Measurements from ENCODE around the gene LCT. TPM values are rescaled to one million over a fixed set of nuclear protein-coding genes. Genes with fewer than 3 reads are reported as not detected.
"Not testable (repeated sequence)": the region's sequence is repeated elsewhere in the genome, so short reads cannot be mapped to it uniquely, and the experiment has no call there.

The LCT gene
- polyA plus RNA-seq (2013, experiment 1 of 2) = not detected
- polyA plus RNA-seq (2013, experiment 2 of 2) = not detected

DNA sequence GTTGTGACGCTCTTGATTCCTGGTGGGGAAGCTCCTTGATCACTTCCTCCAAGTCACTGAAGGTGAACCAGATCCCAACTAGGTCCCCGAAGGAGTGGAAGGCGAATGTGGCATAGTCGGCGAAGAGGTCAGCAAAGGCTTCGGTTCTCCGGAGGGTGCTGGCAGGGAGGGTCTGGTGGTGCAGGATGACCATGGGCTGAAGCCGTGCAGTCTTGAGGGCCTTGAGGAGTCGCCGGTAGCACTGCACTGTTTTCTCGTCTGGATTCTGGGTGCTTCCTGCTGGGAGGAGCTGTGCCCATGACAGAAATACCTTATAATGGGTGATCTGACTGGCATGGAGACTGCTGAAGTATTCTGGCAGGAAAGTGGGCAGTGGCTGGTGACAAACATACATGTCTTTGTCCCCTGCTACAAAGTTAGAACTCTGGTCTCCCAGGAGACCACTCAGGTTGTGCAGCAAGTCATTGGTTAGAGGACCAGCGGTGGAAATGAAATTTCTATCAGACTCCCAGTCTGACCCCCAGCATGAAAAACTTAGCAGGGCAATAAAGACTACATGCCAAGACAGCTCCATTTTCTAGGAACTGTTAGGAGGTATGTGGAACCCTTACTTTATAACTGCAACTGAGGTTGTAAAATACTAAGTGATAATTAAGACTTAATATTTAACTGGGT lies at the start of gene LCT:
TSS of gene LCT (minus strand) at position 589 of the 675 bp plus-strand sequence. CDS start at position 574, 15 bp downstream.
- 89 to 93% methylated on average over 5 to 10 of the region's 12 CpGs for WGBS, 2 experiments (ENCODE audit: insufficient coverage in 2 of 2)
- H3K4me3 ChIP-seq (ENCODE audit: extremely low read depth, insufficient read depth, low read length, poor library complexity, severe bottlenecking) = no peak within 1 kb of the TSS
- no peak within 1 kb of the TSS for H3K27ac ChIP-seq (ENCODE audit: low read depth, low read length, severe bottlenecking)
- peaks cover 11% of the 10 kb centered on the region for H3K36me3 ChIP-seq (ENCODE audit: control insufficient read depth, insufficient read depth, low read length)
- no peaks in the 10 kb centered on the region for H3K4me1 ChIP-seq (ENCODE audit: control insufficient read depth, insufficient read depth, low read length, poor library complexity, severe bottlenecking)
- H3K9me3 ChIP-seq (ENCODE audit: control insufficient read depth, low read length) = no peaks in the 10 kb centered on the region

DNA sequence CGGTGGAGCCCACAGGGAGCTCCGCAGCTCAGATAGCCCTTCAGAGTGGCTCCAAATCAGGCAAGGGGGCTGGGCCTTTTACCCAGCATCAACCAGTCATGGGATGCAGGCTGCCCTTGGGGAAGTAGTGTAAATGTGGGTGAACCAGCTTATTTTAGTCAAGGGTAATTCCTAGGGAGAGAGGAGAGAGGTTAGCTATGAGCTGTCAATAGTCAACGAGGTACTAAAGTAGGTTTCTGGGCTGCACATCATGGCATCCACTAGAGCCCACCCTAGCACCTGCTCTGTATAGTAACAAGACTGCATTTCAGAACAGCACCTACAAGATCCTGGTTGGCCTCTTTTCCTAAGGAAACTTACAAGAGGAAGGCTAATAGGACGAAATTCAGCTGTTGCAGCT lies 48.7 kb upstream of the LCT start:
- Histone ChIP-seq H3K4me3 (ENCODE audit: extremely low read depth, insufficient read depth, low read length, poor library complexity, severe bottlenecking) (no peak overlapping the region), H3K4me1 (ENCODE audit: control insufficient read depth, insufficient read depth, low read length, poor library complexity, severe bottlenecking) (no peaks in the 10 kb centered on the region), H3K9me3 (ENCODE audit: control insufficient read depth, low read length) (no peaks in the 10 kb centered on the region), H3K36me3 (ENCODE audit: control insufficient read depth, insufficient read depth, low read length) (no peaks in the 10 kb centered on the region), H3K27ac (ENCODE audit: low read depth, low read length, severe bottlenecking) (no peak overlapping the region)
- WGBS, 2 experiments (ENCODE audit: insufficient coverage in 2 of 2) = 87% methylated on average over 3 of the region's 4 CpGs; no CpG with 5 or more reads in 1 of the 2 experiments

DNA sequence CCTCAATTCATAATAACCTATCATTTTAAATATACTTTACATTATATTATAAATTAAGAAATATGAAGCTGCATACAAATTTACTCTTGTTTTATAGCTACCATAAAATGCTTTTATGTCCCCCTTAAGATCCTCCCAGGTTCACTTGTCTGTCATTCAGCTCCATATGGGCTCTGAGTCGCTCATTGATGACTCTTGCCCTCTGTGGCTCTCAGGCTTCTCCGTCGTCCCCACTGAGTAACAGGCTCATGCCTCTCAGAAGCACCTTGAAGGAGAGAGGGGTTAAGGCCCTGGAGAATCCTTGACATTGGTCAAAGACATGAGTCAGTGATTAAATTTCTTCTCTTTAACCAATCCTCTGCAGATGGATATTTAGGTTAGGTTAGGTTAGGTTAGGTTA lies 45.4 kb upstream of the LCT start:
- Histone ChIP-seq H3K4me3 (ENCODE audit: extremely low read depth, insufficient read depth, low read length, poor library complexity, severe bottlenecking) (no peak overlapping the region), H3K27ac (ENCODE audit: low read depth, low read length, severe bottlenecking) (no peak overlapping the region), H3K36me3 (ENCODE audit: control insufficient read depth, insufficient read depth, low read length) (no peaks in the 10 kb centered on the region), H3K4me1 (ENCODE audit: control insufficient read depth, insufficient read depth, low read length, poor library complexity, severe bottlenecking) (no peaks in the 10 kb centered on the region), H3K9me3 (ENCODE audit: control insufficient read depth, low read length) (no peaks in the 10 kb centered on the region)
- 67 to 100% methylated on average over 1 of the region's 3 CpGs for WGBS, 2 experiments (ENCODE audit: insufficient coverage in 2 of 2)

DNA sequence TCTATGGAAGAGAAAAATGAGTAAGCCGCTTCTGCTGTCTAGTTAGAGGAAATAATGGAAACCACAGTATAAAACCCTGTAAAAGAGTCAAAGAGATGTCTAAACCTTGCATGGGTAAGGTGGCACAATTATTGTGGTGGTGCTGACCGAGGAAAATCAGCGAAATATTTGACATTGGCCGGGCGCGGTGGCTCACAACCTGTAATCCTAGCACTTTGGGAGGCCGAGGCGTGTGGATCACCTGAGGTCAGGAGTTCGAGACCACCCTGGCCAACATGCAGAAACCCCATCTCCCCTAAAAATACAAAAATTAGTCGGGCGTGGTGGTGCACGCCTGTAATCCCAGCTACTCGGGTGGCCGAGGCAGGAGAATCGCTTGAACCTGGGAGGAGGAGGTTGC lies 39.8 kb upstream of the LCT start:
- not testable (repeated sequence) for H3K9me3 ChIP-seq (ENCODE audit: control insufficient read depth, low read length); H3K27ac ChIP-seq (ENCODE audit: low read depth, low read length, severe bottlenecking); H3K4me1 ChIP-seq (ENCODE audit: control insufficient read depth, insufficient read depth, low read length, poor library complexity, severe bottlenecking)
- peak overlapping the region; percentile 75 for H3K4me3 ChIP-seq (ENCODE audit: extremely low read depth, insufficient read depth, low read length, poor library complexity, severe bottlenecking)
- H3K36me3 ChIP-seq (ENCODE audit: control insufficient read depth, insufficient read depth, low read length) = peaks cover 23% of the 10 kb centered on the region
- WGBS, 2 experiments (ENCODE audit: insufficient coverage in 2 of 2) = 67 to 88% methylated on average over 3 to 10 of the region's 15 CpGs

DNA sequence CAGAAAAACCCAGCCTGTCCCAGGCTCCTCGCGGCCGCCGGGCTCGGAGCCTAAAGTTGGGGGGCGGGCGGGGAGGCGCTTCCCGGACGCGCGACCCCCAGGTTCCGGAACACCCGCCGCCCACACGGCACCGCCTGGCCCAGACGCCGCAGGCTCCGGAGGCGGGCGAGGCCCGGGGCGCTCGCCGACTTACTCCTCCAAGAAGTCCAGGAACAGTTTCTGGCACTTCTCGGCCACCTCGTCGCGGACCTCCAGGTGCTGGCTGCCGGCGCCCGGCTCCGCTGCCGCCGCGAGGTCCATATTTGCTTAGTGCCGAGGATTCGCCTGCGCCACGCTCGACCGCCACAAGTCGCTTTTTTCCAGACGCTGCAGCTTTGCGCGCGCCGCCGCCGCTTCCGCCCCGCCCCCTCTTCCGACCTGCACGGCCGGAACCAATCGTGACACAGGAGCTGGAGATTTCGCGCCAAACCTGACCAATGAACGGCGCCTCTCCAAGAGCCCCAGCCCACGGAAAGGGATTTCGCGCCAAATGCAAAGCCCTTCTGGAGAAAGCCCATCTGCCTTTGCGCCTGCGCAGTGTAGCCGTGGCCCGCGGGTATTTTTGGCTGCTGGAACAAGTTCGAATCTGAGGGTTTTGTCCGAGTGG lies 39.2 kb upstream of the LCT start, which contains the start of gene MCM6:
TSS of gene MCM6 (minus strand) at position 378 of the 646 bp plus-strand sequence. CDS start at position 300, 78 bp downstream.
- WGBS, 2 experiments (ENCODE audit: insufficient coverage in 2 of 2) = 0% methylated on average over 58 to 64 of the region's 71 CpGs
- no peaks in the 10 kb centered on the region for H3K9me3 ChIP-seq (ENCODE audit: control insufficient read depth, low read length)
- H3K4me1 ChIP-seq (ENCODE audit: control insufficient read depth, insufficient read depth, low read length, poor library complexity, severe bottlenecking) = peaks cover 6% of the 10 kb centered on the region
- H3K36me3 ChIP-seq (ENCODE audit: control insufficient read depth, insufficient read depth, low read length) = peaks cover 29% of the 10 kb centered on the region
- peak within 1 kb of the TSS; percentile 75 for H3K4me3 ChIP-seq (ENCODE audit: extremely low read depth, insufficient read depth, low read length, poor library complexity, severe bottlenecking)
- H3K27ac ChIP-seq (ENCODE audit: low read depth, low read length, severe bottlenecking) = peak within 1 kb of the TSS; percentile 75

DNA sequence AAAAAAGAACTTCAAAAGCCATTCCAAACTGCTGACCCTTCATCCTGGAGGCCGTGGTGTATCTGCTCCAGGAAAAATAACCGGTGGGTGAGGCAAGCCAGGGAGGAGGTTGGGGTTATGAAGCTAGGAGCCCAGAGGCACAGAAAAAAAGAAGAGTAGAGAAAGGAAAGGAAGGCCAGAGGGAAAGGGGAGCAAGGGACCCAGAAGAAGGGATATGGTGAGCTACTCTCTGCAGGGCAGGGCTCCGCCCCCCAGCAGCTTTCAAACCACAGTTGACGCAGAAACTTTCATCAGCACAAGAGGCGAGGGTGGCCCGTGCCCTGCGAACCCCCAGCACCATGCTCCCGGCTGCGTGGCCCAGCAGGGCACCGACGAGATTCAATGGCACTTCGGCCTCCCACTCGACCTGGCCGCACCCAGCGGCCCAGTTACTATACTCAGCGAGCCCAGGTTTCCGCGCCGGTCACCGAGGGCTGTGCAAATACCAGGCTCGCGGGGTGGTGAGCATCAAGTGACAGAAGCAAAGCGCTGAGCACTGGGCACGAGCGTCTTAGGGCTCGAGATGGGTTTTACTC lies 38.6 kb upstream of the LCT start:
- Histone ChIP-seq H3K36me3 (ENCODE audit: control insufficient read depth, insufficient read depth, low read length) (peaks cover 35% of the 10 kb centered on the region), H3K4me3 (ENCODE audit: extremely low read depth, insufficient read depth, low read length, poor library complexity, severe bottlenecking) (peak overlapping the region; percentile 75), H3K27ac (ENCODE audit: low read depth, low read length, severe bottlenecking) (peak overlapping the region; percentile 75), H3K4me1 (ENCODE audit: control insufficient read depth, insufficient read depth, low read length, poor library complexity, severe bottlenecking) (peaks cover 6% of the 10 kb centered on the region), H3K9me3 (ENCODE audit: control insufficient read depth, low read length) (no peaks in the 10 kb centered on the region)
- 0 to 1% methylated on average over 20 to 24 of the region's 26 CpGs for WGBS, 2 experiments (ENCODE audit: insufficient coverage in 2 of 2)

DNA sequence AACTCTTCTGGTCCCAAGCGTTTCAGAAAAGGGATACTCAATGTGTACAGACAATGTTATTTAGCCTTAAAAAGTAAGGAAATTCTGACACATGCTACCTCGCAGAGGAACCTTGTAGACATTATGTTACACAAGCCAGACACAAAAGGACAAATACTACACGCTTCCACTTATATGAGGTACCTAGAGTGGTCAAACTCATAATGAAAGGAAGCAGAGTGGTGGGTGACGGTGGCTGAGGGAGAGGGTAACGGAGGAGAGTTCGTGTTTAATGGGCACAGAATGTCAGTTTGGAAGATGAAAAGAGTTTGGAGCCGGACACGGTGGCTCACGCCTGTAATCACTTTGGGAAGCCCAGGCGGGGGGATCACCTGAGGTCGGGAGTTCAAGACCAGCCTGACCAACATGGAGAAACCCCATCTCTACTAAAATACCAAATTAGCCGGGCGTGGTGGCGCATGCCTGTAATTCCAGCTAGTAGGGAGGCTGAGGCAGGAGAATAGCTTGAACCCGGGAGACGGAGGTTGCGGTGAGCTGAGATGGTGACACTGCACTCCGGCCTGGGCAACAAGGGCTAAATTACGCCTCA lies 37.9 kb upstream of the LCT start:
- Histone ChIP-seq H3K27ac (ENCODE audit: low read depth, low read length, severe bottlenecking) (no peak overlapping the region), H3K4me1 (ENCODE audit: control insufficient read depth, insufficient read depth, low read length, poor library complexity, severe bottlenecking) (peaks cover 6% of the 10 kb centered on the region), H3K36me3 (ENCODE audit: control insufficient read depth, insufficient read depth, low read length) (peaks cover 42% of the 10 kb centered on the region), H3K4me3 (ENCODE audit: extremely low read depth, insufficient read depth, low read length, poor library complexity, severe bottlenecking) (peak overlapping the region; percentile 75), H3K9me3 (ENCODE audit: control insufficient read depth, low read length) (no peaks in the 10 kb centered on the region)
- WGBS, 2 experiments (ENCODE audit: insufficient coverage in 2 of 2) = 75 to 86% methylated on average over 8 to 13 of the region's 19 CpGs

DNA sequence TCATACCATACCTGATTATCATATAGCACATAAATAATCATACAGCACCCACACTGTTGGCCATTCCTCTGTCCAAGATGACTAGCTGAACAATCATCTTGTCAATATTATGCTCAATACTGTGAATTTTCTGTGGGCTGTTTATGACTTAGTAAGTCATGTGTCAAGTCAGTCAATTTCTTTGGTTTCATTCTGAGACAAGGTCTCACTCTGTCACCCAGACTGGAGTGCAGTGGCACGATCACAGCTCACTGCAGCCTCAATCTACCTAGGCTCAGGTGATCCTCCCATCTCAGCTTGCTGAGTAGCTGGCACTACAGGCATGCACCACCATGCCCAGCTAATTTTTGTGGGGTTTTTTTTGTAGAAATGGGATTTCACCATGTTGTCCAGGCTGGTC lies 33.6 kb upstream of the LCT start:
- peaks cover 6% of the 10 kb centered on the region for H3K4me1 ChIP-seq (ENCODE audit: control insufficient read depth, insufficient read depth, low read length, poor library complexity, severe bottlenecking)
- H3K27ac ChIP-seq (ENCODE audit: low read depth, low read length, severe bottlenecking) = no peak overlapping the region
- H3K4me3 ChIP-seq (ENCODE audit: extremely low read depth, insufficient read depth, low read length, poor library complexity, severe bottlenecking) = no peak overlapping the region
- H3K36me3 ChIP-seq (ENCODE audit: control insufficient read depth, insufficient read depth, low read length) = peaks cover 77% of the 10 kb centered on the region
- WGBS, 2 experiments (ENCODE audit: insufficient coverage in 2 of 2) = 100% methylated on average over 1 of the region's 1 CpG
- no peaks in the 10 kb centered on the region for H3K9me3 ChIP-seq (ENCODE audit: control insufficient read depth, low read length)

DNA sequence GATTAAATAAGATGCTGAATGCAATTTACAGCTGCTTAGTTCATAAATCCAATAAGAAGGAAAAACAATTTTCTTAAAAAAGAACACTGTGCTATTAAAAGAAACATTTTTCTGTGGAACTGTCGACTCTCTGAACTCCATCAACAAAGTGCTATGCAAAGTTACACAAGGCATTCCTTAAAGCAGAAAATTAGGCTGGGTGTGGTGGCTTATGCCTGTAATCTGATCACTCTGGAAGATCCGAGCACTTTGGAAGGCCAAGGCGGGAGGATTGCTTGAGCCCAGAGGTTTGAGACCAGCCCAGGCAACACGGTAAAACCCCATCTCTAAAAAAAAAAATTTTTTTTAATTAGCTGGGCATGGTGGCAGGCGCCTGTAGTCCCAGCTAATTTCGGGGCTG lies 26.2 kb upstream of the LCT start:
- Histone ChIP-seq H3K9me3 (ENCODE audit: control insufficient read depth, low read length) (no peaks in the 10 kb centered on the region), H3K27ac (ENCODE audit: low read depth, low read length, severe bottlenecking) (no peak overlapping the region), H3K4me3 (ENCODE audit: extremely low read depth, insufficient read depth, low read length, poor library complexity, severe bottlenecking) (no peak overlapping the region), H3K4me1 (ENCODE audit: control insufficient read depth, insufficient read depth, low read length, poor library complexity, severe bottlenecking) (no peaks in the 10 kb centered on the region), H3K36me3 (ENCODE audit: control insufficient read depth, insufficient read depth, low read length) (peaks cover 80% of the 10 kb centered on the region)
- 94% methylated on average over 4 of the region's 6 CpGs; no CpG with 5 or more reads in 1 of the 2 experiments for WGBS, 2 experiments (ENCODE audit: insufficient coverage in 2 of 2)

DNA sequence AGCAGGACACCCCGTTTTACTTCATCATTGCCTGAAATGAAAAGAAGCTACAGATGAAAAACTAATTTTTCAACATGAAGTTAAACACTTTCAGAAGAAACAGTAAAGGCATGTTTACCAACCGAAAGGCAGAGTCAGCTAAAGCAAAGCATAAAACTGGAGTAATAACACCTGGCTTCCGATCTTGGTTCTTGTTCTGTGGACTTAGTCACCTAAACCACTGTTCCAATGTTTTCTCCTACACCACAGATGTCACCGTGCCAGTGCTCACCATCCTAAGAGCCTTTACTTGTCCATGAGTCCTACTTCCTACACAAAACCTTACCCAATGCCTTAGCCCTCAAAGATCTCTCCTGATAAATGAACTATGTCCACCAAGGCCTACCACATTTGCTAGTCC lies 25.7 kb upstream of the LCT start:
- Histone ChIP-seq H3K4me1 (ENCODE audit: control insufficient read depth, insufficient read depth, low read length, poor library complexity, severe bottlenecking) (no peaks in the 10 kb centered on the region), H3K4me3 (ENCODE audit: extremely low read depth, insufficient read depth, low read length, poor library complexity, severe bottlenecking) (no peak overlapping the region), H3K9me3 (ENCODE audit: control insufficient read depth, low read length) (no peaks in the 10 kb centered on the region), H3K27ac (ENCODE audit: low read depth, low read length, severe bottlenecking) (no peak overlapping the region), H3K36me3 (ENCODE audit: control insufficient read depth, insufficient read depth, low read length) (peaks cover 80% of the 10 kb centered on the region)
- WGBS, 2 experiments (ENCODE audit: insufficient coverage in 2 of 2) = 89 to 92% methylated on average over 3 of the region's 4 CpGs

Data from mesodermal cell (in vitro differentiated cells).